NT2/D1 (cell line): ENCODE measurements around the gene COL5A2.

Experiments
- DNase-seq: peaks from one replicate; pipeline ENCODE4 v3.0.0-alpha.2; 2011; ENCODE audit warnings: low read depth, low spot score
- H3K27me3 ChIP-seq: 2 replicates; pipeline ENCODE4 v1.6.0; 2011; ENCODE audit warnings: mild to moderate bottlenecking; ENCODE audit not compliant: insufficient read length, insufficient read depth
- H3K36me3 ChIP-seq: 2 replicates; pipeline ENCODE4 v1.6.1; 2011; ENCODE audit warnings: mild to moderate bottlenecking, low read length, mixed read lengths; ENCODE audit not compliant: insufficient read depth, insufficient read length
- H3K4me1 ChIP-seq: 2 replicates; pipeline ENCODE4 v1.5.1; 2011; ENCODE audit not compliant: insufficient read depth, insufficient read length
- H3K4me3 ChIP-seq: 2 replicates; pipeline ENCODE4 v1.5.1; 2011; ENCODE audit warnings: low read depth; ENCODE audit not compliant: insufficient read length
- H3K9ac ChIP-seq: 2 replicates; pipeline ENCODE4 v1.6.0; 2011; ENCODE audit warnings: low read depth; ENCODE audit not compliant: insufficient read length
- H3K9me3 ChIP-seq: 2 replicates; pipeline ENCODE4 v1.5.1; 2011; ENCODE audit warnings: mild to moderate bottlenecking, low read length; ENCODE audit not compliant: insufficient read depth
- SUZ12 ChIP-seq: IDR thresholded peaks from 2 replicates; pipeline ENCODE4 v1.6.1; 2011; ENCODE audit not compliant: insufficient read length, insufficient read depth; ENCODE audit errors: extremely low read depth
- YY1 ChIP-seq: IDR thresholded peaks from 2 replicates; pipeline ENCODE4 v1.6.1; 2011; ENCODE audit not compliant: insufficient read length, insufficient read depth
- ZNF274 ChIP-seq: IDR thresholded peaks from 2 replicates; pipeline ENCODE4 v1.6.1; 2011; ENCODE audit warnings: mild to moderate bottlenecking, low read depth, low read length

Gene COL5A2

GRCh38 chr2:189083606-189084005 lies 96.0 kb downstream of the COL5A2 start:
- no peak for DNase-seq
- no peak overlapping the region for H3K4me3 ChIP-seq
- no peaks in the 10 kb centered on the region for H3K4me1 ChIP-seq
- TF ChIP-seq ZNF274 (no peak), SUZ12 (no peak), YY1 (no peak)
- no peaks in the 10 kb centered on the region for H3K9me3 ChIP-seq
- H3K9ac ChIP-seq = no peak overlapping the region
- peaks cover 11% of the 10 kb centered on the region for H3K36me3 ChIP-seq
- H3K27me3 ChIP-seq = no peaks in the 10 kb centered on the region

- Histone ChIP-seq H3K4me3 (no peak overlapping the region), H3K4me1 (no peaks in the 10 kb centered on the region), H3K9me3 (no peaks in the 10 kb centered on the region), H3K9ac (no peak overlapping the region), H3K27me3 (no peaks in the 10 kb centered on the region), H3K36me3 (peaks cover 11% of the 10 kb centered on the region)
- TF ChIP-seq SUZ12 = no peak
- TF ChIP-seq YY1 = no peak
- no peak for TF ChIP-seq ZNF274
- DNase-seq = no peak
Observed at GRCh38 chr2:189083106-189083505, 96.5 kb downstream of the COL5A2 start.

GRCh38 chr2:189082376-189082975 lies 97.1 kb downstream of the COL5A2 start:
- no peak overlapping the region for H3K9ac ChIP-seq
- no peak for DNase-seq
- no peaks in the 10 kb centered on the region for H3K4me1 ChIP-seq
- TF ChIP-seq ZNF274 = no peak
- peaks cover 11% of the 10 kb centered on the region for H3K36me3 ChIP-seq
- no peak overlapping the region for H3K4me3 ChIP-seq
- no peaks in the 10 kb centered on the region for H3K9me3 ChIP-seq
- no peaks in the 10 kb centered on the region for H3K27me3 ChIP-seq

- Histone ChIP-seq H3K9ac (no peak overlapping the region), H3K27me3 (no peaks in the 10 kb centered on the region), H3K36me3 (peaks cover 6% of the 10 kb centered on the region), H3K4me1 (no peaks in the 10 kb centered on the region), H3K4me3 (no peak overlapping the region), H3K9me3 (no peaks in the 10 kb centered on the region)
- TF ChIP-seq ZNF274 (no peak), SUZ12 (no peak), YY1 (no peak)
- DNase-seq = no peak
Observed at GRCh38 chr2:189076572-189076971, 103.0 kb downstream of the COL5A2 start.

GRCh38 chr2:189076120-189076519 lies 103.4 kb downstream of the COL5A2 start:
- Histone ChIP-seq H3K4me1 (no peaks in the 10 kb centered on the region), H3K9me3 (no peaks in the 10 kb centered on the region), H3K36me3 (peaks cover 6% of the 10 kb centered on the region), H3K27me3 (no peaks in the 10 kb centered on the region), H3K9ac (no peak overlapping the region), H3K4me3 (no peak overlapping the region)
- no peak for DNase-seq
- TF ChIP-seq ZNF274 = no peak
- TF ChIP-seq YY1 = no peak

GRCh38 chr2:189074506-189074905 lies 105.1 kb downstream of the COL5A2 start:
- no peaks in the 10 kb centered on the region for H3K4me1 ChIP-seq
- no peak overlapping the region for H3K4me3 ChIP-seq
- no peak overlapping the region for H3K9ac ChIP-seq
- DNase-seq = no peak
- H3K9me3 ChIP-seq = no peaks in the 10 kb centered on the region
- H3K36me3 ChIP-seq = no peaks in the 10 kb centered on the region
- TF ChIP-seq YY1 (no peak), SUZ12 (no peak)
- no peaks in the 10 kb centered on the region for H3K27me3 ChIP-seq

- Histone ChIP-seq H3K36me3 (peaks cover 8% of the 10 kb centered on the region), H3K9ac (no peak overlapping the region), H3K4me3 (no peak overlapping the region), H3K27me3 (no peaks in the 10 kb centered on the region), H3K4me1 (no peaks in the 10 kb centered on the region), H3K9me3 (no peaks in the 10 kb centered on the region)
- TF ChIP-seq ZNF274 = no peak
- no peak for TF ChIP-seq SUZ12
- TF ChIP-seq YY1 = no peak
- DNase-seq = no peak
Observed at GRCh38 chr2:189072036-189072435, 107.5 kb downstream of the COL5A2 start.
